Left hindlimb (tissue), 1 donor: ENCODE data around the gene PTPN12.
A peak's percentile ranks its signal among the peaks of the same experiment; 100 is the strongest.
"Not testable (repeated sequence)": the region's sequence is repeated elsewhere in the genome, so short reads cannot be mapped to it uniquely, and the experiment has no call there.

ENCODE experiments used
- DNase-seq: peaks from one replicate; pipeline ENCODE4 v3.0.0-alpha.2; 2018

PTPN12 gene

DNA sequence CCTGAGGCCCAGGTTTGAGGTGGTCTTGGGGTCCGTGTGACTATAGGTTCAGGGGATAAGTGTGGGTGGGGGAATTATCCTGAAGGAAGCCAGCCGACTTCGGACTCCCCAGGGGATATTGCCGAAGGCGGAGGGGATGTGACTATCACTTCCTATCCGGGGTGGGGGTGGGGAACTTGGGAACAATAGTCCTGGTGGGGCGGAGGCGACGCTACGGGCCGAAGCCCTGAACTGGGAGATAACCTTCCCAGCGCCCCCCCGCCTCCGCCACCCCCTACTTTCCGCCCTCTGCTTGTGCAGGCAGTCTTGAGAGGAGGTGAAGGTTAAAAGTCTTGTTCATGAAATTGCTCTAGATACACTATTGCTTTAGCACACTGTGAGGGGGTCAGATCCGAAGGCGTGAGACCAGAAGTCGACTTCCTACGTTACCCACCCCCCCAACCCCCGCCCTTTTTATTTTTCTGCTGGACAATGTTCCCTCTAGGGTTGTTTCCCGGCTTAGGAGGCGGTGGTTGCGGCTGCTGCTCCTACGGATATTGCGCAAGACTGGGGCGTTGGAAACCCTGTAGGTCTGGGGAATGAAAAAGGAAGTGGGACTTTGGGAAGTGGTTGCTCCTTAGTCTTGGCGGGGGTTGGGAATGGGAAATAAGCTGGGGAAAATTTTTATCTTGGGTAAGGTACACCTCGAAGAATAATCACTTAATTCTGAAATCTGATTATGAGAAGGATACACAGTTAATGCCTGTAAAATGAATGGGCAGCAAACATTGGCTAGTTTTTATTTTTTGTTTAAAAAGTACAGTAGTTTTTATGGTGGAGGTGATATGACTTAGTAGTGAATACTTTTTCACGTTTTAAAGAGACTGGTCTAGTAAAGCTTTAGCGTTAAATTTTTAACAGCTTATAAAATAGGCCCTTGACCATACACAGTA lies 1.5 kb downstream of the PTPN12 start:
- DNase-seq = peak; percentile 90

DNA sequence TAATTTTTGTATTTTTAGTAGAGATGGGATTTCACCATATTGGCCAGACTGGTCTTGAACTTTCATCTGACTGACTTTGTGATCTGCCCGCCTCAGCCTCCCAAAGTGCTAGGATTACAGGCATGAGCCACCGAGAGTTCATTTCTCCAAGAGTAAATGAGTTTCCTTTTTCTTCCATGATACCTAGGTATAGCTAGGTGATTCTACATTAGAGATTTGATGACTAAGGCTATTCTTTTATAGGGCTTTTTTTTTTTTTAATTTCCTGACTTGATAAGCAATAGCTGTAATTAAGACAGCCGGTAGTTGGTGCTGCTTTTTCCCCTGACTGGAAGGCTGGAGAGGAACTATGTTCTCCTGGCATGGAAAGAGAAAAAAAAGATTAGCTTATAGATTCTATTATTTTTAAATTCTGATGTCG lies 3.3 kb downstream of the PTPN12 start:
- DNase-seq = no peak

DNA sequence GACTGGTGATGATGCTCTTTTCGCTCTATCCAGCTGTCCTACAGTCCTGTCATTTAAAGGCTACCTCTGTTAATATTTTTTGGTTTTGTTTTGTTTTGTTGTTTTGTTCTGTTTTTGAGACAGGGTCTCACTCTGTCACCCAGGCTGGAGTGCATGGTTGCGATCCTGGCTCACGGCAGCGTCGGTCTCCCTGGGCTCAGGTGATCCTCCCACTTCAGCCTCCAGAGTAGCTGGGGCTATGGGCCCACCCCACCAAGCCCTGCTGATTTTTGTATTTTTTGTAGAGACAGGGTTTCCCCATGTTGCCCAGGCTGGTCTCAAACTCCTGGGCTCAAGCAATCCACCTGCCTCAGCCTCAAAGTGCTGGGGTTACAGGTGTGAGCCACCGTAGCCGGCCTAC lies 3.9 kb downstream of the PTPN12 start:
- not testable (repeated sequence) for DNase-seq

DNA sequence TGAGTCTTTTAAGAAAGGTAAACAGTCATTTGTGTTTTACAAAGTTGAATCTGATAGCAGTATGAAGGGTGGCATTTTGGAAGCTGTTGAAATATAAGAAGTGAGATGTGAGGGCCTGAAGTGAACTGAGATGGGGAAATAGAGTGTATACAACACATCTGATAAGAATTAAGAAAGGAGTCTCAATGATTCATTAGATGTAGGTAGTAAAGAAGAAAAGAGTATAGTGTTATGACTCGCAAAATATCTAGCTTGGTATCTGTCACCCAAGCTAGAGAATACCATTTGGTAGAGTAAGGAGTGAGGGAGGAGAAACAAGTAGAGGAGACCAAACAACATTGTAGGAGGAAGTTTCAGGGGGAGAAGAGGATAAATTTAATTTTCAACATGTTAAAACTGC lies 5.3 kb downstream of the PTPN12 start:
- DNase-seq = no peak

DNA sequence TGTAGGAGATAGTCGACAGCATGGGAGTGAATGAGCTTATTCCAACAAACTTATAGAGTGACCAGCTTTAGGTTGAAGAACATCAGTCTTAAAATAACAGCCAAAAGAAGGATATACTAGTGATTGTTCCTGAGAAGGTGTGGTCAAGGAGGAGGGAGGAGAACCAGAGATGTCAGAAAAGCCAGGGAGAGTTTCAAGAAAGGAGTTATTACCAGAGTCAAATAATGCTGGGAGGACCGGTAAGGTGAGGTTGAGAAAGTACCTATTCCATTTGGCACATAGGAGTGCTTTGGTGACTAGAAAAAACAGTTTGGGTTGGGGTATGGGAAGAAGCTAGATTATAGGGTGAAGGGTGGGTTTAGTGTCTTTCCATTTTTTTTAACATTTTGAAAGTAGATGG lies 5.8 kb downstream of the PTPN12 start:
- no peak for DNase-seq

DNA sequence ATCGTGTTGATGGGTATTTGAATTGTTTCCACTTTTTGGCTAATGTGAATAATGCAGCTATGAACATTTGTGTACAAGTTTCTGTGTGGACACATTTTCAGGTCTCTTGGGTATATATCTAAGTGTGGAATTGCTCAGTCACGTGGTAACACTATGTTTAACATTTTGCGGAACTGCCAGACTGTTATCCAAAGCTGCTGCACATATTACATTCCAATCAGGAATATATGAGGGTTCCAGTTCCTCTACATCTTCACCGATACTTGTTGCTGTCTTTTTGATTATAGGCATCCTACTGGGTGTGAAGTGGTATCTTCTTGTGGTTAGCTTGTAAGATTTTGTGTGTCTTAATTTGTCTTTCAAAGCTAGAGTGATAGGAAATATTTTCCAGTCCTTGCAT lies 6.8 kb downstream of the PTPN12 start:
- no peak for DNase-seq

DNA sequence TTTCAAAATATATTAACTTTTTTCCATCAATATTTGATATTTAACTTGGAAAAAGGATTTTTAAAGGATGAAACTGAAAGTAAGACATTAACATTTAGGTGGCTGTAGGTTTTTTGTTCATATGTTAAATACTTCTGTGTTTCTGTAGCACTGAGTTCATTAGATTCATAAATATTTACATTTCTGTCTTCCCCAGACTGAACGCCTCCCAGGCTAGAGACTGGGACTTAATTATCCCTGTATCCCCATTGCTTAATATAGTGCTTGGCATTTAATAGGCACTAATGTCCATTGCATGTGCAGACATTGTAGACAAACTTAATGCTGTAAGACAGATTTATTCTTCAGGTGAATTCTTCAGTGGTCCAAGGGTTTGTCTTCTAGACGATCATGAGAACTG lies 7.4 kb downstream of the PTPN12 start:
- no peak for DNase-seq

DNA sequence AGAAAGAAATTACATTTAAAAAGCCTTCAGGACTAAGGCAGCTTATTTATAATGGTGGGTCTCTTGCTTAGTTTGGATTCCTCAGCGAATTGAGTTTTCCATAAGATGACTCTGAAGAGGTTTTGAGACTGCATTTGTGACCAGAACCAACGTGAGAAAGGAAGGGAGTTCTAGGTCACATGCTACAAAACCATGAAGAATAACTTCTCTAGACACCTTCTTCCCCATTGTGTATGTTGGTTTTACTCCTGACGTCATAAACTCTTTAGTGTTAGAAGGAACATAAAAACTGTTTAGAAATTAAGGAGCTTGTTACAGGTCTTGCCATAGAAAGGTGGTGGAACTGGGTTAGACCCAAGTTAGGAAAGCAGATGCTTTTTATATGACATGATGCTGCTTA lies 11.1 kb downstream of the PTPN12 start:
- DNase-seq = no peak

DNA sequence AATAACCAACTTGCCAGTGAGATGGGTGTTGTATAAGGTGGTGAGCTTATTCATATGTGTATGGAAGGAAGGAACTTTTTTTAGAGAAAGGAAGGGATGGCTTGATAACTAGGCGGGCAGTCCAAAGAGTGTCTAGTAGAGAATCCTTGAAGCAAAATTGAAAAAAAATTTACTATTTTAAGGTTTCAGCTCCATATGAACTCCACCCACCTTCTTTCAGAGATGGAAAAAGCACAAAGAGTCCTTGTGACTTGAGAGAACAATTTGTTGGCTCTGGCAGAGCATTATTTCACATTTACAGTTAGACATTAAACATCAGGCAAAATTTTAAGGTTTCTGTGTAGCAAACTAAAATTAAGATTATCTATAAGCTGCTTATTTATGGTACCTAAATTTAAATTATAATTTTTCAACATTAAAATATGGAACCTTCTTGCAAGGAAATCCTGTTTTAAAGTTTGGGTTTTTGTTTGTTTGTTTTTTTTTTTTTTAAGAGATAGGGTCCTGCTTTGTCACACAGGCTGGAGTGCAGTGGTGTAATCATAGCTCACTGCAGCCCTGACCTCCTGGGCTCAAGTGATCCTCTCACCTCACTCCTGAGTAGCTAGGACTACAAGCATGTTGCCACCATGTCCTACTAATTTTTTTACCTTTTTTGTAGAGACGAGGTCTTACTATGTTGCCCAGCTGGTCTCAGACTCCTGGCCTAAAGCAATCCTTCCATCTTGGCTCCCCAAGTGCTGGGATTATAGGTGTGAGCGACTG lies 12.2 kb downstream of the PTPN12 start:
- no peak for DNase-seq

DNA sequence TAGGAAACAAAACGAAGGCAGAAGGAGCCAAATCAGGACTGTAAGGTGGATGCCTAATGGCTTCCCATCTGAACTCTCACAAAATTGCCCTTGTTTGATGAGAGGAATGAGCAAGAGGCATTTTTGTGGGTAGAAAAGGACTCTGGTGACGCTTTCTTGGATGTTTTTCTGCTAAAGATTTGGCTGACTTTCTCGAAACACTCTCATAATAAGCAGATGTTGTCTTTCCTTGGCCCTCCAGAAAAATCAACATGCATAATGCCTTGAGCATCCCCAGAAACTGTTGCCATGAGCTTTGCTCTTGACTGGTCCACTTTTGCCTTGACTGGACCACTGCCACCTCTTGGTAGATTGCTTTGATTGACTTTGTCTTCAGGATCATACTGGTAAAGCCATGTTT lies 13.5 kb downstream of the PTPN12 start:
- no peak for DNase-seq

DNA sequence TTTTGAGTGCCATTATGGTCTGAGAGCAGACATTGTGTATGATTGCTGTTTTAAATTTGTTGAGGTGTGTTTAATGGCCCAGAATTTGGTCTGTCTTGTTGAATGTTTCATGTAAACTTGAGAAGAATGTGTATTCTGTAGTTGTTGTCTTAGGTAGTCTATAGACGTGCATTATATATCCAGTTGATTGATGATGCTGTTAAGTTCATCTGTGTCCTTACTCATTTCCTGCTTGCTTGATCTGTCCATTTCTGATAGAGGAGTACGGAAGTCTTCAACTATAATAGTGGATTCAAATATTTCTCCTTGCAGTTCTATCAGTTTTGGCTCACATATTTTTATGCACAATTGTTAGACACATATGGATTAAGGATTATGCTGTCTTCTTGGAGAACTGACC lies 16.0 kb downstream of the PTPN12 start:
- DNase-seq = no peak

DNA sequence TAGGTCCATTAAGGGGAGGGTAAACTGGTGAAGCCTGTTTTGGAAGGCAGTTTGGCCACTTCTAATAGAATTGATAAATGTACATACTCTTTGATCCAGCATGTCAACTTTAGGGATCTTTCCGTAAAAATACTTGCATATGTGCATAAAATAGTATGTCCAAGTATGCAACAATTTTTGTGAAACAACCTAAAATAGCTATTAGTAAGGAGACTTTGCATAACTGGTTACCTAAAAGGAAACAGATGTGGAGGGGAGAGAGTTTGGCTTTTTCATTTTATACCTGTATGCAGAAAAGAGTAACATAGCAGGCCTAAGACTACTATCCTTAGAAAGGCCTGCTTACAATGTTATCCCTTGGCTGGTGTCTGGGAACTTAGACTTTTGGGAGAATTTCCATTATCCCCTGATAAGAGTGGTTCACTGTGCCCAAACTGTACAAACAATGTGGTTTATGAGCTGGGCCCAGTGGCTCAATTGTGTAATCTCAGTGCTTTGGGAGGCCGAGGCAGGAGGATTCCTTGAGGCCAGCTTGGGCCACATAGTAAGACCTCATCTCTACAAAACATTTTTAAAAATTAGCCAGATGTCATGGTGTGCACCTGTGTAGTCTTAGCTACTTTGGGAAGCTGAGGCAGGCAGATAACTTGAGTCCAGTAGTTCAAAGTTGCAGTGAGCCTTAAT lies 21.3 kb downstream of the PTPN12 start:
- no peak for DNase-seq

DNA sequence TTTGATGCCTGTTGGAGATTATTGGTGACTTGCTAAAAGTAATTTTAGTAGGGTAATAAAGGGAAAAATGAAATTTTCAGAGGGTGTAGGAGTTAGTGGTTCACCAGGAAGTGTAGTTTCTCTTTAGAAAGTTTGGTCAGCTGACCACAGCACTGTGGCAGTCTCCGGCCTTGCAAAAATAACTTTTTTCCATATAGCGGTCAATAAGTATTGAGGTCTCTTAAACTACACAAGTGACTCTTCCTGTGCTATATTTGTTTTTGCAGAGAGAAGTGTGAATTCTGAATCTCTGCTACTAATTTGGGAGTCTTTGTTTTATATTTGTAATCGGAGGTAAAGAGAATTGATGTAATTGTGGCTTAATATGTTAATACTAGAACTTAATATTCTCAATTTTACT lies 24.3 kb downstream of the PTPN12 start:
- no peak for DNase-seq

DNA sequence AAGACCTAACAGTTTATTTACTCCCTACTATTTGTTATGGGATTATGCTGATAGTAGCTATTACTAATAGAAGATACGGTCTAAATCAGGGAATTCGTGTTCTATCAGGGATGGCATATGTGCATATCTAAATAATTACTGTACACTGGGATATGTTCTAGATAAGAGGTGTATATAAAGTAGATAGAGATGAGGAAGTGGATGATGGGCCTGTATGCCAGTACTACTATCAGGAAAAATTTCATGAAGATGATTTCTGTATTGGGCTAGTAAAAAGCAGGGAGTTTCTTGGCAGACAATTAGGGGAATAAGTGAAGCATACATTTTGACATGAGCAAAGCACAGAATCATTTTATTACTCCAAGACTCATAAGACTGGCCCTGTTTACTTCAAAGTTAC lies 26.2 kb downstream of the PTPN12 start:
- no peak for DNase-seq

DNA sequence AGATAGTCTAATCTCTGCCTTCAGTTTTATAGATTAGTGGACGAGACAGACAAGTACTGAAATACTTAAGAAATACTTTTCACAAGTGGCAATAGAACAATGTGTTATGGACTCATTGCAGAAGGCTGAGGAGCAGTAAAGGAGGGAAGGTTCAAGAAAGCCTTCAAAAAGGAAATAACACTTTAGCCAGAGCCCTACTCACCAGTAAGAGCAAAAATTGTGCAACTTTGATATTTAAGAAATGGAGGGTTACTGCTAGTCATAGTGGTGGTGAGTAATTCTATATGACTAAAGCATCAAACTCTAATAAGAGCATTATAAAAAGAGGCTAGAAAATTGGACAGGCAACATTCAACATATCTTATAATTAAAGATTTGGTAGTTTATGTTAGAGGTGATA lies 28.8 kb downstream of the PTPN12 start:
- no peak for DNase-seq

DNA sequence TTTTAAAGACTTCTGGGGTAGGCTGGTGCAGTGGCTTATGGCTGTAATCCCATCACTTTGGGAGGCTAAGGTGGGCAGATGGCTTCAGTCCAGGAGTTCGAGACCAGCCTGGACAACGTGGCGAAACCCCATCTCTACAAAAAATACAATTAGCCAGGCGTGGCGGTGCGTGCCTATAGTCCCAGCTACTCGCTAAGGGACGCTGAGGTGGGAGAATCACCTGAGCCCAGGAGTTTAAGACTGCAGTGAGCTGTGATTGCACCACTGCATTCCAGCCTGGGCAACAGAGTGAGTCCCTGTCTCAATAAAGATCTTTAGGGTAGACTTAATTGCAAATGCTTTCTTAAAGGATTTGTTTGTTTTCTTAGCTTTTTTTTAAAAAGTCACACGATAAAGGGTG lies 29.3 kb downstream of the PTPN12 start:
- DNase-seq = no peak

DNA sequence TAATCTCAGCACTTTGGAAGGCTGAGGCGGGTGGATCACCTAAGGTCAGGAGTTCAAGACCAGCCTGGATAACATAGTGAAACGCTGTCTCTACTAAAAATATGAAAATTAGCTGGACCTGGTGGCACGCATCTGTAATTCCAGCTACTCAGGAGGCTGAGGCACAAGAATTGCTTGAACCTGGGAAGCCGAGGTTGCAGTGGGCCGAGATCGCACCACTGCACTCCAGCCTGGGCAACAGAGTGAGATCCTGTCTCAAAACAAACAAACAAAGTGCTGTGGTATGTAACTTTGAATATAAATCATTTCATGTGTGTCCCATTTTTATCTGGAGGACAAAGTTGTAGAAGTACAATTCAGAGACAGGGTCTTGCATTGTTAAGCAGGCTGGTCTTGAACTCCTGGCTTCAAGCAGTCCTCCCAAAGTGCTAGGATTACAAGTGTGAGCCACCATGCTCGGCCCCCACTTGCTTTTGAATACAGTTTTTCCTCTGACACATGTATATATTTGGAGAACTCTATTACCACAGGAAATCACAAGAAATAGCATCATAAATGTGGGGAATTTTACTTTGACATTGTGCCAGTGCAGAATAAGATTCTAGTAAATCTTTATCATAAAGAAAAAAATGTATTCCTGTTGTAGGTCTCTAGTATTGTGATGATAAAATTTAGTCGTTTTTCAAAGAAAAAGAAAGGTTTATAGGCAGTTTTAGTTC lies 32.6 kb downstream of the PTPN12 start:
- DNase-seq = no peak

DNA sequence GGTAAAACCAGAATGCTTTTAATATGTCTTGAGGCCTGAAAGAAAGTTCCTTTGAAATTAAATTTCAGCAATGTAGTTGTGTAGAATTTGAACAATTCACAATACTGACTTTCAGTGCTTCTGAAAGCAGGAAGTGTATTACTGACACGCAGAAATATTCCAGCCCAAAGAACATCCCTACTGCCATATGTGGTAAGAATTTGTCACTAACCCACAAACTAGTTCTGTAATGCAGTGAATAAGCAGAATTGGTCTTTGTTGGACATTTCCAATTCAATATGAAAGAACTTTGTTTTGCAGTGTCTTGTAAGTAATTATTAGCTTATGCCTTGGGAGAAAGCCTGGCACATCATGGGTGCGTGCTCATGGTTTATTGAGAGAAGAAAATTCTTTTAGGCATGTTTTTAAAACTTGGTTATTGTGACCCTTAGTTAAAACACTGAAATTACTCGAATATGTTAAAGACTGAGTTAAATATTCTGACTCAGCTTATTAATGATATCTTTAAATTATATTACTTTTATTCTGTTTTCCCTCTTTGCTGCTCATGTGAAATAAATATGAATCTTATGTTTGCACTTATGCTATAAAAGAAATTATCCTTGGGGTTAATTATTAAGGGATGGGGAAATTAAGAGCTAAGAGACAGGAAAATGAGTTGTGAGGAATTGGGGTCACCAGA lies 33.4 kb downstream of the PTPN12 start:
- no peak for DNase-seq

DNA sequence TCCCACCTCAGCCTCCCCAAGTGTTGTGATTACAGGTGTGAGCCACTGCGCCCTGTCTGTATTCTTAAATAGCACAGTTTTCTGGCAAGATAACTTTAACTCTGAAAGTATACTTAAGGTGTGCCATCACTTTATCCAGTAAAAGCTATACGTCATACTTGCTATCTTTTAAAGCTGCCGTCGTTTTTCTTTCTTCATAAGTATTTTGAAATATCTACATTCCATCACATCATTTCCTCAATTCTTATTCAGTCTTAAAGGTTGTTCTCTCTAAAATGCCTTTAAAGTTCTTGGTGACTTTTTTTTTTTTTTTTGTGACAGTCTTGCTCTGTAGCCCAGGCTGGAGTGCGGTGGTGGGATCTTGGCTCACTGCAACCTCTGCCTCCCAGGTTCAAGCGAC lies 34.7 kb downstream of the PTPN12 start:
- no peak for DNase-seq

DNA sequence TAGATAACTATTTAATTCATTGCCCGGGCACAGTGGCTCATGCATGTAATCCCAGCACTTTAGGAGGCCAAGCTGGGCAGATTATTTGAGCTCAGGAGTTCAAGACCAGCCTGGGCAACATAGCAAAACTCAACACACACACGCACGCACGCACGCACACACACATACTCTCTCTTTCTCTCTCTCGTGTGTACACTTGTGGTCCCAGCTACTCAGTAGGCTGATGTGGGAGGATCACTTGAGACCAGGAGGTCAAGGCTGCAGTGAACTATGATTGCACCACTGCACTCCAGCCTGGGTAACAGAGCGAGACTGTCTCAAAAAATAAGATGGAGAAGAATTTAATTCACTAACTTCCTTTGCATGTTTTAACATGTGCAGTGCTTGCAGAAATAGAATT lies 38.1 kb downstream of the PTPN12 start:
- no peak for DNase-seq

DNA sequence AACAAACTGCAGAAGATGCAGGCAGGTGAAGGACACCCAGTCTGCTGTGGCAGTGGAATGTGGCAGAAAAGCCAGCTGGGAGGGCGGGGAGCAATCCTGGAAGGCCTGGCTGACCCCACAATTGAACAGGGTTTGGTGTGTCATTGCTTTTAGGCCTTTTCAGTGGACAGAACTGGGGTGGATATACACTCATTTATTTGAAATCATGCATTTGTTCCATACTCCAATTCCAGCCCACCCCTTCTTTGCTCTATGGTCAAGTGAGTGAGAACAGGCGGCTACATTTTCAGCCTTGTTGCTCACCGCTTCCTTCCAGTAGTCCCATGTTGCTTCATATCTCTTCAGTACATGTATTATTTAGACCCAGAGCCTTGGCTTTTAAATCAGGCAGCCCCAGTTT lies 39.8 kb downstream of the PTPN12 start:
- no peak for DNase-seq

DNA sequence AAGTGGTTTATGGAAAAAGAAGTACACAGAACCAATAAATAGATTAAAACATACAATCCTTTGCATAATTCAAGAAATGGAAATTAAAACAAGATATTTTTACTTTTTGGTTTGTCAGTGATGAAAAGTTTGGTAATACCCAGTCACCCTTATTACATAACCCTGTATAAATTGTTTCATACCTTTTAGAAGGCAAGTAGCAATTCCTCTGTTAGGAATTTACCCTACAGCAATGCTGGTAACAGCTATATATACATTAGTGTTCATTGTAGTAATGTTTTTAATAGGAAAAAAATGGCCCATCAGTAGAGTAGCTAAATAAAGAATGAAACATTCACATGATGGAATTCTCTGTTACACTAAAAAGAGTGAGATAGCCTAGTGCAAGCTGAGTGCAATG lies 42.7 kb downstream of the PTPN12 start:
- DNase-seq = no peak
